ENCODE measurements around the gene MMP27.

DNA sequence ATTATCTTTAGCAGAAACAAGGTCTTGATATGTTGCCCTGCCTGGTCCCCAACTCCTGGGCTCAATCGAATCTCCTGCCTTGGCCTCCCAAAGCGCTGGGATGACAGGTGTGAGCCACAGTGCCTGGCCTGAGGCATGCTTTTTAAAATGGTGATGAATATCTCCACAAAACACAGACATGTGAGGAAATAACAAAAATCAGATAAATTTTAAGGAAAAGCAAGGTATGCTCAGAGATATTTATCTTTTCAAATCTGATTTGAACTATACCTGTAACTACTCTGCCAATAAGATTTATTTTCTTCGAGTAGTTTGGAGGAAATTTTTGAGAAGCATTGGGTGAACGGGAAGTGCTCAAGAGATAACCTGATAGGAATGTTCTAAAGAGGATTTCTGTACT lies 44.5 kb downstream of the MMP27 start:
- TF ChIP-seq, protein P1, sequence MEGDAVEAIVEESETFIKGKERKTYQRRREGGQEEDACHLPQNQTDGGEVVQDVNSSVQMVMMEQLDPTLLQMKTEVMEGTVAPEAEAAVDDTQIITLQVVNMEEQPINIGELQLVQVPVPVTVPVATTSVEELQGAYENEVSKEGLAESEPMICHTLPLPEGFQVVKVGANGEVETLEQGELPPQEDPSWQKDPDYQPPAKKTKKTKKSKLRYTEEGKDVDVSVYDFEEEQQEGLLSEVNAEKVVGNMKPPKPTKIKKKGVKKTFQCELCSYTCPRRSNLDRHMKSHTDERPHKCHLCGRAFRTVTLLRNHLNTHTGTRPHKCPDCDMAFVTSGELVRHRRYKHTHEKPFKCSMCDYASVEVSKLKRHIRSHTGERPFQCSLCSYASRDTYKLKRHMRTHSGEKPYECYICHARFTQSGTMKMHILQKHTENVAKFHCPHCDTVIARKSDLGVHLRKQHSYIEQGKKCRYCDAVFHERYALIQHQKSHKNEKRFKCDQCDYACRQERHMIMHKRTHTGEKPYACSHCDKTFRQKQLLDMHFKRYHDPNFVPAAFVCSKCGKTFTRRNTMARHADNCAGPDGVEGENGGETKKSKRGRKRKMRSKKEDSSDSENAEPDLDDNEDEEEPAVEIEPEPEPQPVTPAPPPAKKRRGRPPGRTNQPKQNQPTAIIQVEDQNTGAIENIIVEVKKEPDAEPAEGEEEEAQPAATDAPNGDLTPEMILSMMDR (IDR thresholded peaks at IDR 0.05; ENCODE audit: insufficient read depth, low read length, poor library complexity, severe bottlenecking), result no peak
- no peak for TF ChIP-seq EZH2phosphoT487 (conservative IDR thresholded peaks at IDR 0.05; ENCODE audit: low read length)

Measured in SU-DHL-6 (cell line).